LNCAP (cell line): ENCODE data around the gene ITGB1.

Experiments
- CTCF ChIP-seq: fragments of 450-650 bp; IDR thresholded peaks from 2 replicates; pipeline ENCODE4 v1.5.1; 2017; ENCODE audit warnings: mild to moderate bottlenecking

ITGB1 gene

GRCh38 chr10:32888161-32888927 is 69.7 kb downstream of the ITGB1 start:
- no peak for TF ChIP-seq CTCF

- TF ChIP-seq CTCF = no peak
Observed at GRCh38 chr10:32887481-32887880, 70.5 kb downstream of the ITGB1 start.

- TF ChIP-seq CTCF = no peak
Observed at GRCh38 chr10:32882076-32882475, 76.0 kb downstream of the ITGB1 start.

- no peak for TF ChIP-seq CTCF
Observed at GRCh38 chr10:32878646-32879045, 79.4 kb downstream of the ITGB1 start.

- no peak for TF ChIP-seq CTCF
Observed at GRCh38 chr10:32877915-32878314, 80.1 kb downstream of the ITGB1 start.

- TF ChIP-seq CTCF = no peak
Observed at GRCh38 chr10:32865170-32865569, 92.9 kb downstream of the ITGB1 start.

- TF ChIP-seq CTCF = no peak
Observed at GRCh38 chr10:32854435-32854834, 103.6 kb downstream of the ITGB1 start.

- no peak for TF ChIP-seq CTCF
Observed at GRCh38 chr10:32851301-32851700, 106.7 kb downstream of the ITGB1 start.
